ENCODE data around the gene RABGAP1. TPM values are rescaled to one million over a fixed set of nuclear protein-coding genes. Genes with fewer than 3 reads are reported as not detected.

RABGAP1 gene
- total and polyA plus RNA-seq, 2 experiments from 2014 or later, result 8.5 to 33.9 TPM

- DNase-seq (ENCODE audit: low spot score), result peak; percentile 17
- Mint-ChIP-seq H3K9me3 (no peaks in the 10 kb centered on the region), H3K4me3 (no peak within 1 kb of the TSS), H3K27ac (no peak within 1 kb of the TSS), H3K27me3 (ENCODE audit: insufficient read depth, low read depth, poor library complexity) (no peaks in the 10 kb centered on the region), H3K36me3 (ENCODE audit: low read depth) (peaks cover 3% of the 10 kb centered on the region; the same call in 1 of the 3 replicates), H3K4me1 (peaks cover 7% of the 10 kb centered on the region)
- ATAC-seq, result no peak
- Histone ChIP-seq H3F3A (replicated peaks; ENCODE audit: low read depth) (no peaks in the 10 kb centered on the region), H3K27me3 (ENCODE audit: insufficient read depth) (no peaks in the 10 kb centered on the region), H3K27ac (ENCODE audit: low read depth) (no peak within 1 kb of the TSS), H3K9me2 (ENCODE audit: insufficient read depth) (no peaks in the 10 kb centered on the region), H3K79me2 (replicated peaks; ENCODE audit: insufficient read depth) (no peaks in the 10 kb centered on the region), H3K4me2 (no peak within 1 kb of the TSS), H3K4me1 (ENCODE audit: insufficient read depth) (no peaks in the 10 kb centered on the region), H4K20me1 (replicated peaks; ENCODE audit: insufficient read depth) (no peaks in the 10 kb centered on the region), H3K36me3 (ENCODE audit: insufficient read depth) (no peaks in the 10 kb centered on the region), H2AFZ (no peak within 1 kb of the TSS), H3K4me3 (no peak within 1 kb of the TSS)
- TF ChIP-seq ZNF114 (CRISPR knock-in tag; IDR thresholded peaks at IDR 0.05) (no peak), STAT1 (IDR thresholded peaks at IDR 0.05; ENCODE audit: unreplicated experiment) (no peak)
Measured at GRCh38 chr9:123033352-123033751, 92.5 kb downstream of the RABGAP1 start, which contains the start of gene GPR21. Gene GPR21, plus strand, starts transcription at chr9:123033667. Its CDS starts 900 bp downstream, at chr9:123034567.

- Histone ChIP-seq H3K27ac (ENCODE audit: low read depth) (no peak overlapping the region), H2AFZ (no peak overlapping the region), H3F3A (replicated peaks; ENCODE audit: low read depth) (no peaks in the 10 kb centered on the region), H3K4me1 (ENCODE audit: insufficient read depth) (no peaks in the 10 kb centered on the region), H3K27me3 (ENCODE audit: insufficient read depth) (no peaks in the 10 kb centered on the region), H3K4me2 (no peak overlapping the region), H3K79me2 (replicated peaks; ENCODE audit: insufficient read depth) (no peaks in the 10 kb centered on the region), H3K36me3 (ENCODE audit: insufficient read depth) (no peaks in the 10 kb centered on the region), H3K9me2 (ENCODE audit: insufficient read depth) (no peaks in the 10 kb centered on the region), H4K20me1 (replicated peaks; ENCODE audit: insufficient read depth) (no peaks in the 10 kb centered on the region), H3K4me3 (no peak overlapping the region)
- H3K4me3 Mint-ChIP-seq, result no peak overlapping the region
- peaks cover 3% of the 10 kb centered on the region; the same call in 1 of the 3 replicates for H3K36me3 Mint-ChIP-seq (ENCODE audit: low read depth)
- ATAC-seq (no peak), DNase-seq (ENCODE audit: low spot score) (no peak)
- no peaks in the 10 kb centered on the region for H3K9me3 Mint-ChIP-seq
- no peak overlapping the region for H3K27ac Mint-ChIP-seq
- TF ChIP-seq POLR2AphosphoS5 (IDR thresholded peaks at IDR 0.05; ENCODE audit: low read depth), result no peak
- peaks cover 7% of the 10 kb centered on the region for H3K4me1 Mint-ChIP-seq
- no peaks in the 10 kb centered on the region for H3K27me3 Mint-ChIP-seq (ENCODE audit: insufficient read depth, low read depth, poor library complexity)
Measured at GRCh38 chr9:123033864-123034601, 93.2 kb downstream of the RABGAP1 start.

- peaks cover 7% of the 10 kb centered on the region for H3K4me1 Mint-ChIP-seq
- Histone ChIP-seq H3K4me1 (ENCODE audit: insufficient read depth) (no peaks in the 10 kb centered on the region), H3K27me3 (ENCODE audit: insufficient read depth) (no peaks in the 10 kb centered on the region), H3K27ac (ENCODE audit: low read depth) (no peak overlapping the region), H3K36me3 (ENCODE audit: insufficient read depth) (no peaks in the 10 kb centered on the region), H2AFZ (no peak overlapping the region), H3F3A (replicated peaks; ENCODE audit: low read depth) (no peaks in the 10 kb centered on the region), H3K4me2 (no peak overlapping the region), H3K79me2 (replicated peaks; ENCODE audit: insufficient read depth) (no peaks in the 10 kb centered on the region), H4K20me1 (replicated peaks; ENCODE audit: insufficient read depth) (no peaks in the 10 kb centered on the region), H3K9me2 (ENCODE audit: insufficient read depth) (no peaks in the 10 kb centered on the region), H3K4me3 (no peak overlapping the region)
- no peaks in the 10 kb centered on the region for H3K27me3 Mint-ChIP-seq (ENCODE audit: insufficient read depth, low read depth, poor library complexity)
- no peak overlapping the region for H3K27ac Mint-ChIP-seq
- no peak for ATAC-seq
- H3K4me3 Mint-ChIP-seq, result no peak overlapping the region
- DNase-seq (ENCODE audit: low spot score), result no peak
- H3K36me3 Mint-ChIP-seq (ENCODE audit: low read depth), result no peaks in the 10 kb centered on the region
- no peaks in the 10 kb centered on the region for H3K9me3 Mint-ChIP-seq
- TF ChIP-seq REST (IDR thresholded peaks at IDR 0.05; ENCODE audit: unreplicated experiment), result no peak
- TF ChIP-seq ZNF331 (CRISPR knock-in tag; IDR thresholded peaks at IDR 0.05; ENCODE audit: low read depth), result no peak
- TF ChIP-seq JUNB (IDR thresholded peaks at IDR 0.05; ENCODE audit: unreplicated experiment), result no peak
- TF ChIP-seq, protein P1, sequence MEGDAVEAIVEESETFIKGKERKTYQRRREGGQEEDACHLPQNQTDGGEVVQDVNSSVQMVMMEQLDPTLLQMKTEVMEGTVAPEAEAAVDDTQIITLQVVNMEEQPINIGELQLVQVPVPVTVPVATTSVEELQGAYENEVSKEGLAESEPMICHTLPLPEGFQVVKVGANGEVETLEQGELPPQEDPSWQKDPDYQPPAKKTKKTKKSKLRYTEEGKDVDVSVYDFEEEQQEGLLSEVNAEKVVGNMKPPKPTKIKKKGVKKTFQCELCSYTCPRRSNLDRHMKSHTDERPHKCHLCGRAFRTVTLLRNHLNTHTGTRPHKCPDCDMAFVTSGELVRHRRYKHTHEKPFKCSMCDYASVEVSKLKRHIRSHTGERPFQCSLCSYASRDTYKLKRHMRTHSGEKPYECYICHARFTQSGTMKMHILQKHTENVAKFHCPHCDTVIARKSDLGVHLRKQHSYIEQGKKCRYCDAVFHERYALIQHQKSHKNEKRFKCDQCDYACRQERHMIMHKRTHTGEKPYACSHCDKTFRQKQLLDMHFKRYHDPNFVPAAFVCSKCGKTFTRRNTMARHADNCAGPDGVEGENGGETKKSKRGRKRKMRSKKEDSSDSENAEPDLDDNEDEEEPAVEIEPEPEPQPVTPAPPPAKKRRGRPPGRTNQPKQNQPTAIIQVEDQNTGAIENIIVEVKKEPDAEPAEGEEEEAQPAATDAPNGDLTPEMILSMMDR (conservative IDR thresholded peaks at IDR 0.05; ENCODE audit: low read depth in 2 of 2), result no peak
- TF ChIP-seq STAT1 (IDR thresholded peaks at IDR 0.05; ENCODE audit: unreplicated experiment), result no peak
- TF ChIP-seq EZH2 (IDR thresholded peaks at IDR 0.05; ENCODE audit: low read depth, unreplicated experiment), result no peak
- no peak for TF ChIP-seq EZH2phosphoT487 (IDR thresholded peaks at IDR 0.05; ENCODE audit: unreplicated experiment)
- TF ChIP-seq CREB1 (CRISPR knock-in tag; IDR thresholded peaks at IDR 0.05; ENCODE audit: low read depth), result no peak
- no peak for TF ChIP-seq POLR2AphosphoS5 (IDR thresholded peaks at IDR 0.05; ENCODE audit: low read depth)
Measured at GRCh38 chr9:123034881-123035510, 94.2 kb downstream of the RABGAP1 start.

Measured in GM23338 (cell line).